Activated T-helper 1 cell treated with anti-CD3 and anti-CD28 coated beads, Interleukin-12 subunit alpha, Interleukin-12 subunit beta, Interleukin-2, Interleukin-4 antibody, amounts not matched to agents 30 ng/mL and 10 ng/mL and 1 ng/mL, durations not matched to agents 14 hours and 24 hours and 36 hours (primary cell): ENCODE results near the gene TEX22. TPM values are rescaled to one million over a fixed set of nuclear protein-coding genes. Genes with fewer than 3 reads are reported as not detected.
A peak's percentile ranks its signal among the peaks of the same experiment; 100 is the strongest.

Source experiments
- DNase-seq: peaks from one replicate; pipeline ENCODE4 v3.0.0; 2021; ENCODE audit warnings: low spot score
- H3K27ac Mint-ChIP-seq: one replicate; pipeline ENCODE4 v1.8.0; 2021; ENCODE audit warnings: mild to moderate bottlenecking, mixed read lengths
- H3K27me3 Mint-ChIP-seq: one replicate; pipeline ENCODE4 v1.8.0; 2022; ENCODE audit warnings: mild to moderate bottlenecking, moderate library complexity, mixed read lengths; ENCODE audit not compliant: insufficient read depth
- H3K36me3 Mint-ChIP-seq: one replicate; pipeline ENCODE4 v1.8.0; 2021; ENCODE audit warnings: low read depth, mixed read lengths
- H3K4me1 Mint-ChIP-seq: one replicate; pipeline ENCODE4 v1.8.0; 2021; ENCODE audit warnings: low read depth, mixed read lengths
- H3K4me3 Mint-ChIP-seq: one replicate; pipeline ENCODE4 v1.8.0; 2021; ENCODE audit warnings: mild to moderate bottlenecking, moderate library complexity, mixed read lengths
- H3K9me3 Mint-ChIP-seq: one replicate; pipeline ENCODE4 v1.8.0; 2021; ENCODE audit warnings: mixed read lengths
- intact Hi-C: fragments of 100-400 bp; cut with micrococcal nuclease; formaldehyde crosslinking; loops from one replicate; pipeline ENCODE4 v1.15.1; 2024
- total RNA-seq: library from RNA; stranded (reverse); gene quantifications from 2 replicates; pipeline ENCODE4 v1.2.3, GENCODE V29; 2022

TEX22 gene
- total RNA-seq, 1 donor from 2014 or later = 7.4 TPM

DNA sequence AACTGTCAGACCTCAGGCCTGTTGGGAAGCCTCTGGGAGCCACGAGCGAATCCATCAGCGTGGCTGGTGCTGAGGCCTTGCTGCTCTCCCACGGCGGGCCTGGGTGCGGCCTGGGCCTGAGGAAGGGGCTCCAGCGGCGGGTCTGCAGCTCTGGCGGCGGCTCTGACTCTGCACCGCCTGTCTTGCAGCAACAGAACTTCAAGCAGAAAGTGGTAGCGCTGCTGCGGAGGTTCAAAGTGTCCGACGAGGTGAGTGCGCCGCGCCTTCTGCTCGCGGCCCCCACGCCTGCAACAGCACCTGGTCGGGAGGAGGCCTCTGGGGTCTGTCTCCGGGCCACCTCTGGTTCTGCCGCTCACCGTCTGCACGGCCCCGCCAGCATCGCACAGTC is 28.7 kb upstream of the TEX22 start:
- peaks cover 5% of the 10 kb centered on the region for H3K4me1 Mint-ChIP-seq
- no peaks in the 10 kb centered on the region for H3K36me3 Mint-ChIP-seq

GRCh38 chr14:105374389-105374788 is 23.9 kb upstream of the TEX22 start:
- Mint-ChIP-seq H3K27me3 (no peaks in the 10 kb centered on the region), H3K36me3 (peaks cover 2% of the 10 kb centered on the region), H3K9me3 (no peaks in the 10 kb centered on the region), H3K27ac (no peak overlapping the region), H3K4me3 (no peak overlapping the region), H3K4me1 (peaks cover 16% of the 10 kb centered on the region)
- DNase-seq = no peak
- intact Hi-C loops = no loop called here

More for the DNA sequence above, 28.7 kb upstream of the TEX22 start:
- H3K9me3 Mint-ChIP-seq = no peaks in the 10 kb centered on the region
- no peak for DNase-seq
- H3K27me3 Mint-ChIP-seq = no peaks in the 10 kb centered on the region
- intact Hi-C loops = loop anchor here (1.0 to 2.0 kb wide), 3 partner anchors 29 to 159 kb away; partner anchors contain the start of gene TEX22
- no peak overlapping the region for H3K4me3 Mint-ChIP-seq
- no peak overlapping the region for H3K27ac Mint-ChIP-seq

DNA sequence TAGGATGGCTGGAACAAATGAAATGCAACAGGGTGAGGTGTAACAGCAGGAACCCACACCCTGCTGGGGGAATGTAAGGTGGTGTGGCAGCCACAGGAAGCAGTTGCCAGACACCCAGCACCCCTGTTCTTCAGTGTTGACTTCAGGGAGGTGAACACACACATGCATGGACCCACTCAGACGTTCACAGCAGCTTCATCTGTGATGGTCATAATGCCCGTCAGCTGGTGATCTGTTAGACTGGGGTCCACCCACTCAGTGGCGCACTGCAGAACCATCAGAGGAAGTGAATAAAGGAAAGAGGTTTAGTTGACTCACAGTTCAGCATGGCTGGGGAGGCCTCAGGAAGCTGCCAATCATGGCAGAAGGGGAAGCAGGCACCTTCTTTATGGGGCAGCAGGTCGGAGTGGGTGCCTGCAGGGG is 22.7 kb upstream of the TEX22 start:
- peaks cover 2% of the 10 kb centered on the region for H3K36me3 Mint-ChIP-seq
- intact Hi-C loops = no loop called here
- peak overlapping the region; percentile 95 for H3K27ac Mint-ChIP-seq
- peak overlapping the region; percentile 8 for H3K4me3 Mint-ChIP-seq
- no peaks in the 10 kb centered on the region for H3K27me3 Mint-ChIP-seq
- H3K9me3 Mint-ChIP-seq = no peaks in the 10 kb centered on the region
- DNase-seq = peak; percentile 25
- H3K4me1 Mint-ChIP-seq = peaks cover 16% of the 10 kb centered on the region

- Mint-ChIP-seq H3K36me3 (peaks cover 2% of the 10 kb centered on the region), H3K27me3 (no peaks in the 10 kb centered on the region), H3K27ac (no peak overlapping the region), H3K4me1 (peaks cover 11% of the 10 kb centered on the region), H3K4me3 (no peak overlapping the region), H3K9me3 (no peaks in the 10 kb centered on the region)
- intact Hi-C loops = no loop called here
- DNase-seq = no peak
Observed at GRCh38 chr14:105376521-105377440, 21.6 kb upstream of the TEX22 start.

- Mint-ChIP-seq H3K9me3 (no peaks in the 10 kb centered on the region), H3K4me1 (peaks cover 11% of the 10 kb centered on the region), H3K27ac (no peak overlapping the region), H3K4me3 (no peak overlapping the region), H3K36me3 (peaks cover 2% of the 10 kb centered on the region), H3K27me3 (no peaks in the 10 kb centered on the region)
- DNase-seq = no peak
- intact Hi-C loops = no loop called here
Observed at GRCh38 chr14:105377555-105378182, 20.7 kb upstream of the TEX22 start.

DNA sequence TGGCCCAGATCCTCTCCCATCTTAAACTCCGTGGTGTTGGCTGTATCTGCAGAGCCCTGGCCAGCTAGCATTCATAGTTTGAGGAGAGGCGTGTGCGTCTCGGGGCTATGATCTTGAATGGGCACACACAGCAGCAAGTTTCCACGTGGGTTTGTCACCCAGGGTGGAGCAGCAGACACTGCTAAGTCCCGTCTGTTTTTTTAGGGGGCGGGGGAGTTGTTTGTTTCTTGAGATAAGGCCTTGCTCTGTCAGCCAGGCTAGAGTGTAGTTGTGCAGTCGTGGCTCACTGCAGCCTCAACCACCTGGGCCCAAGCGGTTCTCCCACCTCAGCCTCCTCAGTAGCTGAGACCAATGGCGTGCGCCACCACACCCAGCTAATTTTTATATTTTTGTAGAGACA is 20.1 kb upstream of the TEX22 start:
- intact Hi-C loops = no loop called here
- H3K36me3 Mint-ChIP-seq = peaks cover 2% of the 10 kb centered on the region
- H3K4me1 Mint-ChIP-seq = peaks cover 11% of the 10 kb centered on the region

DNA sequence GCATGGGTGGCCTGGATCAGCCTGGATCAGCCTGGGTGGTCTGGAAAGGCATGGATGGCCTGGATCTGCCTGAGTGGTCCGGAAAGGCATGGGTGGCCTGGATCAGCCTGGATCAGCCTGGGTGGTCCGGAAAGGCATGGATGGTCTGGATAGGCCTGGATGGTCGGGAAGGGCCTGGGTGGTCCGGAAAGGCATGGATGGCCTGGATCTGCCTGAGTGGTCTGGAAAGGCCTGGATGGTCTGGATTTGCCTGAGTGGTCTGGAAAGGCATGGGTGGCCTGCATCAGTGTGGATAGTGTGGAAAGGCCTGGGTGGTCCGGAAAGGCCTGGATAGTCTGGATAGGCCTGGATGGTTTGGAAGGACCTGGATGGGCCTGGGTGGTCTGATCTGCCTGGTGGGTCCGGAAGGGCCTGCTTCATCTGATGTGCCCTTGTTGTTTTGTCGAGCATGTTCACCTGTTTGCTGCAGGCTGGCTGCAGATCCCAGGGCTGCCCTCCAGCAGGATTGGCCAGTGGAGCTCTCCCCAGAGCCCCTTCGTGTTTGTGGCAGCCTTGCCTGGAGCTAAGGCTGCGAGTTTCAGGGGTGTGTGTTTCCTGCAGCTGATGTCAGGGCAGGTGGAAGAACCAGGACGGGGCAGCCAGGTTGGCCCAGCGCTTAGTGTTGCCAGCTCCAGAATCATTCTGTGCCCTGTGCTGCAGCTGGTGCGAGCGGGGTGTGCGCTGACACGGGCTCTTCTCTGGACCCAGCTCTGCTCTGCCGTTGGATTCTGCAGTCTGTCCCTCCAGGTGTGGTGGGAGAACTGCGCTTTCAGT is 19.3 kb upstream of the TEX22 start:
- Mint-ChIP-seq H3K4me3 (no peak overlapping the region), H3K9me3 (no peaks in the 10 kb centered on the region), H3K27me3 (no peaks in the 10 kb centered on the region), H3K4me1 (peaks cover 11% of the 10 kb centered on the region), H3K27ac (no peak overlapping the region), H3K36me3 (peaks cover 2% of the 10 kb centered on the region)
- DNase-seq = no peak
- intact Hi-C loops = no loop called here

More for the DNA sequence above, 20.1 kb upstream of the TEX22 start:
- Mint-ChIP-seq H3K9me3 (no peaks in the 10 kb centered on the region), H3K27me3 (no peaks in the 10 kb centered on the region), H3K4me3 (no peak overlapping the region), H3K27ac (no peak overlapping the region)
- no peak for DNase-seq

DNA sequence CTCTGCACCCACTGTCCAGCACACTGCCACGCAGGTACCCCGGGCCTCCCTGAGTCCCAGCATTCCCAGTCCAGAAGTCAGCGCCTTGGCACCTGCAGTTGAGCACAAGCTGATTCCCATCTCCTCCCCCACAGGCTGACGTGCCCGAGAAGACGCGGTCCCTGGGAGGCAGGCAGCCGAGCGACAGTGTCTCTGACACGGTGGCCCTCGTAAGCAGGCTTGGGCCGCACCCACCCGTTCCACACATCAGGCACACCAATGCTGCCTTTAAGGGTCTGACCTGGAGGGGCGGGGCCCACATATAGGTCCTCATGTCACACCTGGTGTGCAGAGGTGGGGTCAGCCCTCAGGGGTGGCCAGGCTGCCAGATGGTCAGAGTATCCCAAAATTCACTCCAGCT is 18.4 kb upstream of the TEX22 start:
- Mint-ChIP-seq H3K27ac (no peak overlapping the region), H3K4me1 (peaks cover 11% of the 10 kb centered on the region), H3K36me3 (peaks cover 2% of the 10 kb centered on the region), H3K9me3 (no peaks in the 10 kb centered on the region), H3K4me3 (no peak overlapping the region), H3K27me3 (no peaks in the 10 kb centered on the region)
- intact Hi-C loops = no loop called here
- no peak for DNase-seq

DNA sequence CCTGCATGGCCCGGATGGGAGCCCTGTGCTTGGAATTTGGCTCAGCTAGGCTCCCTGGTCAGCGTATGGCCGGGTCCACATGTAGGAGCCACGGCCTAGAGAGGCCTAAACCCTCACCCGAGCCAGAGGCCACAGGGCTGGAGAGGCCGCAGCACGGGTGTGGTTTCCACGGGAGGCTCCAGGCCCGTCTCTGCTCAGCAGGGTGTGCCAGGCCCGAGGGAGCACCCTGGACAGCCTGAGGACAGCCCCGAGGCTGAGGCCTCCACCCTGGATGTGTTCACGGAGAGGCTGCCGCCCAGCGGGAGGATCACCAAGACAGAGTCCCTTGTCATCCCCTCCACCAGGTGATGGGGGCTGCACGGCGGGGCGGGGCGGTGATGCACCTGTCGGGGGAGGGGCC is 17.6 kb upstream of the TEX22 start:
- Mint-ChIP-seq H3K4me3 (no peak overlapping the region), H3K27me3 (no peaks in the 10 kb centered on the region), H3K9me3 (no peaks in the 10 kb centered on the region), H3K27ac (no peak overlapping the region), H3K4me1 (peaks cover 5% of the 10 kb centered on the region), H3K36me3 (no peaks in the 10 kb centered on the region)
- intact Hi-C loops = no loop called here
- DNase-seq = no peak

DNA sequence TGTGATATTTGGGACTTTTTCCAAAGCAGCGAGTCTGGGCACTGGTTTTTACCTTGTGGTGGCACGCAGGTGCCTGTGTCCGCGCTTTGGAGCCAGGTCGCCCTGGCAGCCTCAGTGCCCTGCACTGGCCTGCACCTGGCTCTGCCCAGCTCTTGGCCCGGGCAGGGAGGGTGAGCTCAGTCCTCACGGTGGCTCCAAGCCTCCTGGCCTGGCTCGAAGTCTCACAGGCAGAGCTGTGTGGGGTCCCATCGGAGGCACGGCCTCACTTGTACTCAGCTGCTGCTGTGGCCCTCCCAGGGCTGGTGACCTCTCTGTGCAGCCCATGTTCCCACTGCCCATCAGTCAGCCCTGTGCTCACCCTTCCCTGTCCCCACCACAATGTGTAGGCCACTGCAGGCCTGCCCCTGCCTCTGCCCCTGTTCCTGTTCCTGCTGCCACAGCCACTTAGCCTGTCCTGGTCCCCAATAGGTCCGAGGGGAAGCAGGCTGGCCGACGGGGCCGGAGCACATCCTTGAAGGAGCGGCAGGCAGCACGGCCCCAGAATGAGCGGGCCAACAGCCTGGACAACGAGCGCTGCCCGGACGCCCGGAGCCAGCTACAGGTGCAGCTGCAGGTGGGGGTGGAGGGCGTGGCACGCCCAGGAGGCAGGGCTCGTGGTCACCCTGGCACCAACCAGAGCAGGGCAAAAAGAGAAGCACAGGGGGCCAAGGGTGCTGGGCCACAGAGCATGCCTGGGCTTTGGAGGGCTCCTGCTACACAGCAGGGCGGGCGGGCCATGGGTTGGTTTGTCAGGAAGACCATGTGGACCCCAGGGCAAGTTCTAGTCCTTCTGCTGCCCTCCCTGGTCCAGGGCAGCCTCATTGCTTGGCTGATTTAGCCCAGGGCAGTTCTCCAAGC is 16.6 kb upstream of the TEX22 start:
- Mint-ChIP-seq H3K36me3 (no peaks in the 10 kb centered on the region), H3K4me3 (no peak overlapping the region), H3K27me3 (no peaks in the 10 kb centered on the region), H3K27ac (no peak overlapping the region), H3K9me3 (no peaks in the 10 kb centered on the region), H3K4me1 (no peaks in the 10 kb centered on the region)
- intact Hi-C loops = no loop called here
- DNase-seq = no peak

GRCh38 chr14:105382343-105383082 is 15.8 kb upstream of the TEX22 start:
- H3K4me3 Mint-ChIP-seq = no peak overlapping the region
- no peak for DNase-seq
- no peaks in the 10 kb centered on the region for H3K36me3 Mint-ChIP-seq
- H3K27me3 Mint-ChIP-seq = no peaks in the 10 kb centered on the region
- intact Hi-C loops = no loop called here
- H3K9me3 Mint-ChIP-seq = no peaks in the 10 kb centered on the region
- H3K27ac Mint-ChIP-seq = no peak overlapping the region
- no peaks in the 10 kb centered on the region for H3K4me1 Mint-ChIP-seq
